Neural progenitor cell (in vitro differentiated cells): ENCODE measurements around the gene DHRS11.

ENCODE experiments used
- CTCF ChIP-seq: fragments of 200-600 bp; sonication (generic); IDR thresholded peaks from 2 replicates; pipeline ENCODE4 v1.5.1; 2017; ENCODE audit warnings: antibody characterized with exemption, mild to moderate bottlenecking
- EZH2 ChIP-seq: fragments of 200-600 bp; sonication (generic); IDR thresholded peaks from 2 replicates; pipeline ENCODE4 v1.6.1; 2017; ENCODE audit warnings: antibody characterized with exemption, mild to moderate bottlenecking, moderate library complexity

GRCh38 chr17:36553459-36553858 lies 38.2 kb upstream of the DHRS11 start:
- TF ChIP-seq CTCF (no peak), EZH2 (no peak)
